Retina (tissue), 1 donor: ENCODE measurements around the gene PLS3.

Experiments
- DNase-seq: peaks from one replicate; pipeline ENCODE4 v3.0.0-alpha.2; 2016

The PLS3 gene

GRCh38 chrX:115573185-115573584 is 12.2 kb downstream of the PLS3 start:
- no peak for DNase-seq

GRCh38 chrX:115576676-115577075 is 15.7 kb downstream of the PLS3 start:
- DNase-seq: no peak

GRCh38 chrX:115579327-115579726 is 18.4 kb downstream of the PLS3 start:
- no peak for DNase-seq

- no peak for DNase-seq
These were observed 18.9 kb downstream of the PLS3 start for GRCh38 chrX:115579786-115580294.

- no peak for DNase-seq
These were observed 21.0 kb downstream of the PLS3 start for GRCh38 chrX:115581759-115582615.

GRCh38 chrX:115582616-115583495 is 21.9 kb downstream of the PLS3 start:
- DNase-seq: no peak

- DNase-seq: no peak
These were observed 22.6 kb downstream of the PLS3 start for GRCh38 chrX:115583496-115584004.

GRCh38 chrX:115584696-115585095 is 23.7 kb downstream of the PLS3 start:
- DNase-seq: no peak

GRCh38 chrX:115588179-115588578 is 27.2 kb downstream of the PLS3 start:
- DNase-seq: no peak

GRCh38 chrX:115589419-115589818 is 28.4 kb downstream of the PLS3 start:
- DNase-seq: no peak

- no peak for DNase-seq
These were observed 30.4 kb downstream of the PLS3 start for GRCh38 chrX:115591420-115591819.

GRCh38 chrX:115591856-115592842 is 31.2 kb downstream of the PLS3 start:
- DNase-seq: no peak

GRCh38 chrX:115592997-115593734 is 32.2 kb downstream of the PLS3 start:
- no peak for DNase-seq

- DNase-seq: no peak
These were observed 34.1 kb downstream of the PLS3 start for GRCh38 chrX:115595049-115595448.

GRCh38 chrX:115598556-115598955 is 37.6 kb downstream of the PLS3 start:
- no peak for DNase-seq

GRCh38 chrX:115602308-115602707 is 41.3 kb downstream of the PLS3 start:
- no peak for DNase-seq

GRCh38 chrX:115602729-115603389 is 41.9 kb downstream of the PLS3 start:
- no peak for DNase-seq

GRCh38 chrX:115603534-115604074 is 42.6 kb downstream of the PLS3 start:
- no peak for DNase-seq

- no peak for DNase-seq
These were observed 45.9 kb downstream of the PLS3 start for GRCh38 chrX:115606861-115607260.

GRCh38 chrX:115609621-115610020 is 48.6 kb downstream of the PLS3 start:
- DNase-seq: no peak
